Measurements from ENCODE around the gene SMAD4. TPM values are rescaled to one million over a fixed set of nuclear protein-coding genes. Genes with fewer than 3 reads are reported as not detected.

Gene SMAD4
- total RNA-seq, 1 experiment from 2014 or later: 61.3 TPM

GRCh38 chr18:51098082-51098481 is 68.1 kb downstream of the SMAD4 start:
- Histone ChIP-seq H3K27ac (ENCODE audit: low read length) (no peak overlapping the region), H3K4me3 (ENCODE audit: low read depth in 2 of 2, low read length in 2 of 2) (no peak overlapping the region), H3K9me3 (ENCODE audit: control insufficient read depth, insufficient read depth, low read depth, low read length) (no peaks in the 10 kb centered on the region), H3K36me3 (ENCODE audit: control insufficient read depth, insufficient read depth, low read length) (no peaks in the 10 kb centered on the region), H3K4me1 (ENCODE audit: control insufficient read depth, insufficient read depth, low read length) (no peaks in the 10 kb centered on the region), H3K27me3 (ENCODE audit: control insufficient read depth, insufficient read depth, low read length) (no peaks in the 10 kb centered on the region)
- BruUV-seq (replicated peaks): no TSS peak
- ChIA-PET POLR2A (no interaction called here), CTCF (no interaction called here)
- DNase-seq (ENCODE audit: low read depth, low spot score) (no peak), ATAC-seq (no peak)
- in situ Hi-C loops (cut with HindIII; ENCODE audit: low pct_unique_long_range_greater_than_20kb, low sequenced_read_pairs): no loop called here
- intact Hi-C loops (cut with micrococcal nuclease; ENCODE audit: unreplicated experiment): no loop called here
- TF ChIP-seq CTCF (IDR thresholded peaks at IDR 0.05): no peak
- TF ChIP-seq POLR2AphosphoS5 (IDR thresholded peaks at IDR 0.05; ENCODE audit: low read depth, low read length): no peak
- no peak for TF ChIP-seq REST (IDR thresholded peaks at IDR 0.05; ENCODE audit: insufficient read depth in 1 of 2, low read depth in 2 of 2, low read length in 1 of 2)
- no peak for TF ChIP-seq TCF7L2 (IDR thresholded peaks at IDR 0.05; ENCODE audit: low read depth, low read length)
- no peak for TF ChIP-seq SIN3A (IDR thresholded peaks at IDR 0.05; ENCODE audit: borderline replicate concordance, insufficient read depth, low read depth, low read length)

- Histone ChIP-seq H3K36me3 (ENCODE audit: control insufficient read depth, insufficient read depth, low read length) (no peaks in the 10 kb centered on the region), H3K4me1 (ENCODE audit: control insufficient read depth, insufficient read depth, low read length) (no peaks in the 10 kb centered on the region), H3K4me3 (ENCODE audit: low read depth in 2 of 2, low read length in 2 of 2) (no peak overlapping the region), H3K9me3 (ENCODE audit: control insufficient read depth, insufficient read depth, low read depth, low read length) (no peaks in the 10 kb centered on the region), H3K27ac (ENCODE audit: low read length) (no peak overlapping the region), H3K27me3 (ENCODE audit: control insufficient read depth, insufficient read depth, low read length) (no peaks in the 10 kb centered on the region)
- no TSS peak for BruUV-seq (replicated peaks)
- no peak for TF ChIP-seq SIN3A (IDR thresholded peaks at IDR 0.05; ENCODE audit: borderline replicate concordance, insufficient read depth, low read depth, low read length)
- no peak for TF ChIP-seq TCF7L2 (IDR thresholded peaks at IDR 0.05; ENCODE audit: low read depth, low read length)
- no peak for TF ChIP-seq POLR2AphosphoS5 (IDR thresholded peaks at IDR 0.05; ENCODE audit: low read depth, low read length)
- ATAC-seq (no peak), DNase-seq (ENCODE audit: low read depth, low spot score) (no peak)
- intact Hi-C loops (cut with micrococcal nuclease; ENCODE audit: unreplicated experiment) (no loop called here), in situ Hi-C loops (cut with HindIII; ENCODE audit: low pct_unique_long_range_greater_than_20kb, low sequenced_read_pairs) (no loop called here)
- ChIA-PET CTCF (no interaction called here), POLR2A (no interaction called here)
These were observed 68.5 kb downstream of the SMAD4 start for GRCh38 chr18:51098513-51098912.

GRCh38 chr18:51100385-51101120 is 70.5 kb downstream of the SMAD4 start:
- H3K27me3 ChIP-seq (ENCODE audit: control insufficient read depth, insufficient read depth, low read length): no peaks in the 10 kb centered on the region
- BruUV-seq (replicated peaks): no TSS peak
- no peak for DNase-seq (ENCODE audit: low read depth, low spot score)
- no peak overlapping the region for H3K4me3 ChIP-seq (ENCODE audit: low read depth in 2 of 2, low read length in 2 of 2)
- H3K36me3 ChIP-seq (ENCODE audit: control insufficient read depth, insufficient read depth, low read length): no peaks in the 10 kb centered on the region
- TF ChIP-seq CTCF (IDR thresholded peaks at IDR 0.05) (no peak), REST (IDR thresholded peaks at IDR 0.05; ENCODE audit: insufficient read depth in 1 of 2, low read depth in 2 of 2, low read length in 1 of 2) (no peak), POLR2AphosphoS5 (IDR thresholded peaks at IDR 0.05; ENCODE audit: low read depth, low read length) (no peak), TCF7L2 (IDR thresholded peaks at IDR 0.05; ENCODE audit: low read depth, low read length) (no peak), SIN3A (IDR thresholded peaks at IDR 0.05; ENCODE audit: borderline replicate concordance, insufficient read depth, low read depth, low read length) (no peak)
- intact Hi-C loops (cut with micrococcal nuclease; ENCODE audit: unreplicated experiment): no loop called here
- no peak overlapping the region for H3K27ac ChIP-seq (ENCODE audit: low read length)
- no peaks in the 10 kb centered on the region for H3K9me3 ChIP-seq (ENCODE audit: control insufficient read depth, insufficient read depth, low read depth, low read length)
- in situ Hi-C loops (cut with HindIII; ENCODE audit: low pct_unique_long_range_greater_than_20kb, low sequenced_read_pairs): no loop called here
- no peak for ATAC-seq
- POLR2A ChIA-PET: no interaction called here
- CTCF ChIA-PET: no interaction called here
- H3K4me1 ChIP-seq (ENCODE audit: control insufficient read depth, insufficient read depth, low read length): no peaks in the 10 kb centered on the region
